Liver (tissue), 9 donors: ENCODE measurements around the gene CCM2L. TPM values are rescaled to one million over a fixed set of nuclear protein-coding genes. Genes with fewer than 3 reads are reported as not detected.

Source experiments
- DNase-seq: peaks from one replicate; pipeline ENCODE4 v3.0.0-alpha.2; 2017; ENCODE audit warnings: low spot score
- H3K27ac ChIP-seq, 2 donors: one replicate each; pipeline ENCODE4 v1.7.0; 2013; ENCODE audit warnings: inconsistent platforms in 2 of 2, low read length in 2 of 2, control low read depth in 1 of 2, low read depth in 1 of 2, mild to moderate bottlenecking in 1 of 2
- H3K27me3 ChIP-seq, 4 donors: one replicate each; pipeline versions ENCODE4 v1.6.1 to v1.7.0; 2013; ENCODE audit warnings: low read length in 3 of 4, inconsistent platforms in 1 of 4, mild to moderate bottlenecking in 1 of 4, moderate library complexity in 1 of 4; ENCODE audit not compliant: control insufficient read depth in 4 of 4, insufficient read depth in 4 of 4
- H3K36me3 ChIP-seq, 4 donors: one replicate each; pipeline versions ENCODE4 v1.6.1 to v1.7.0; 2013; ENCODE audit warnings: low read length in 3 of 4, mild to moderate bottlenecking in 3 of 4, low read depth in 1 of 4, moderate library complexity in 1 of 4; ENCODE audit not compliant: control insufficient read depth in 4 of 4, insufficient read depth in 3 of 4
- H3K4me1 ChIP-seq, 4 donors: one replicate each; pipeline versions ENCODE4 v1.6.1 to v1.7.0; 2013; ENCODE audit warnings: low read length in 3 of 4, mild to moderate bottlenecking in 3 of 4, moderate library complexity in 1 of 4; ENCODE audit not compliant: control insufficient read depth in 4 of 4, insufficient read depth in 4 of 4
- H3K4me3 ChIP-seq, 3 donors: one replicate each; pipeline versions ENCODE4 v1.6.1 to v1.7.0; 2013; ENCODE audit warnings: low read length in 3 of 3, control low read depth in 1 of 3, low read depth in 1 of 3, mild to moderate bottlenecking in 1 of 3
- H3K9ac ChIP-seq, 2 donors: one replicate each; pipeline ENCODE4 v1.7.0; 2013; ENCODE audit warnings: low read length in 2 of 2, mild to moderate bottlenecking in 2 of 2, moderate library complexity in 2 of 2, control low read depth in 1 of 2, low read depth in 1 of 2
- H3K9me3 ChIP-seq, 4 donors: one replicate each; pipeline versions ENCODE4 v1.6.1 to v1.7.0; 2013; ENCODE audit warnings: low read length in 3 of 4; ENCODE audit not compliant: control insufficient read depth in 4 of 4
- ATF3 ChIP-seq: IDR thresholded peaks from 2 replicates; pipeline ENCODE4 v1.6.1; 2016; ENCODE audit warnings: antibody characterized with exemption
- FOXA1 ChIP-seq: IDR thresholded peaks from 2 replicates; pipeline ENCODE4 v1.6.1; 2016; ENCODE audit warnings: antibody characterized with exemption
- FOXA2 ChIP-seq: IDR thresholded peaks from 2 replicates; pipeline ENCODE4 v1.6.1; 2016; ENCODE audit warnings: antibody characterized with exemption
- GABPA ChIP-seq, 2 donors: IDR thresholded peaks in 1 of 2; conservative IDR thresholded peaks in 1 of 2; 2 replicates each; pipeline ENCODE4 v1.6.1; 2016; ENCODE audit warnings: antibody characterized with exemption in 2 of 2, mild to moderate bottlenecking in 1 of 2, moderate library complexity in 1 of 2
- JUND ChIP-seq, 2 donors: IDR thresholded peaks; 2 replicates each; pipeline ENCODE4 v1.6.1; 2016; ENCODE audit warnings: antibody characterized with exemption in 2 of 2
- MAX ChIP-seq: IDR thresholded peaks from 2 replicates; pipeline ENCODE4 v1.6.1; 2016; ENCODE audit warnings: antibody characterized with exemption
- REST ChIP-seq: IDR thresholded peaks from 2 replicates; pipeline ENCODE4 v1.6.1; 2016; ENCODE audit warnings: antibody characterized with exemption, mild to moderate bottlenecking
- RXRA ChIP-seq, 2 donors: IDR thresholded peaks; 2 replicates each; pipeline ENCODE4 v1.6.1; 2017 to 2018; ENCODE audit warnings: antibody characterized with exemption in 2 of 2, mild to moderate bottlenecking in 1 of 2
- SP1 ChIP-seq: IDR thresholded peaks from 2 replicates; pipeline ENCODE4 v1.6.1; 2018; ENCODE audit warnings: antibody characterized with exemption, mild to moderate bottlenecking
- TAF1 ChIP-seq: conservative IDR thresholded peaks from 2 replicates; pipeline ENCODE4 v1.6.1; 2016; ENCODE audit warnings: antibody characterized with exemption, mild to moderate bottlenecking
- YY1 ChIP-seq: IDR thresholded peaks from 2 replicates; pipeline ENCODE4 v1.6.1; 2016; ENCODE audit warnings: antibody characterized with exemption, mild to moderate bottlenecking
- WGBS: extraction: QIAGEN DNeasy Blood & Tissue Kit; methylation state at CpG from one replicate; pipeline ENCODE4 v1.1.7; 2013; 5-methylcytosine and 5-hydroxymethylcytosine counted together
- polyA plus RNA-seq, 2 donors: library from polyadenylated mRNA; stranded (reverse) in 1 of 2; unstranded in 1 of 2; fragments of 200-250 nt in 1 of 2; fragments of >200 nt in 1 of 2; fragmentation: Nextera tagmentation in 1 of 2; extraction: Ambion mirVana in 1 of 2; gene quantifications; one replicate each; pipeline versions ENCODE4 v1.2.1 to v1.2.3, GENCODE V29; 2013 to 2015
- total RNA-seq, 2 donors: library from RNA; depleted of rRNA; stranded (reverse); fragments of >200 nt; gene quantifications; one replicate each; pipeline ENCODE4 v1.2.3, GENCODE V29; 2014
- TF ChIP-seq, protein P1 (sequence below): fragments of 150-350 bp; IDR thresholded peaks from 2 replicates; pipeline ENCODE4 v1.5.1; 2017; ENCODE audit warnings: improper control_type of control experiment, low read depth, low read length; ENCODE audit not compliant: missing input control
- donor health status: healthy.
- donor health status: healthy.
- donor health status: healthy.
- donor health status: healthy.
- donor health status: healthy.

CCM2L gene
- total and polyA plus RNA-seq, 4 donors: 0.31 to 2.1 (median 1.2) TPM

- H3K9me3 ChIP-seq: no peaks in the 10 kb centered on the region
- 42% methylated on average over 4 of the region's 4 CpGs for WGBS
- H3K9ac ChIP-seq: no peak overlapping the region
- no peak overlapping the region for H3K27ac ChIP-seq
- TF ChIP-seq FOXA2 (no peak), TAF1 (no peak), JUND (IDR thresholded peaks at IDR 0.05) (no peak), YY1 (no peak), ATF3 (no peak), SP1 (no peak), FOXA1 (no peak), MAX (no peak), RXRA (IDR thresholded peaks at IDR 0.05) (no peak)
- TF ChIP-seq, protein P1, sequence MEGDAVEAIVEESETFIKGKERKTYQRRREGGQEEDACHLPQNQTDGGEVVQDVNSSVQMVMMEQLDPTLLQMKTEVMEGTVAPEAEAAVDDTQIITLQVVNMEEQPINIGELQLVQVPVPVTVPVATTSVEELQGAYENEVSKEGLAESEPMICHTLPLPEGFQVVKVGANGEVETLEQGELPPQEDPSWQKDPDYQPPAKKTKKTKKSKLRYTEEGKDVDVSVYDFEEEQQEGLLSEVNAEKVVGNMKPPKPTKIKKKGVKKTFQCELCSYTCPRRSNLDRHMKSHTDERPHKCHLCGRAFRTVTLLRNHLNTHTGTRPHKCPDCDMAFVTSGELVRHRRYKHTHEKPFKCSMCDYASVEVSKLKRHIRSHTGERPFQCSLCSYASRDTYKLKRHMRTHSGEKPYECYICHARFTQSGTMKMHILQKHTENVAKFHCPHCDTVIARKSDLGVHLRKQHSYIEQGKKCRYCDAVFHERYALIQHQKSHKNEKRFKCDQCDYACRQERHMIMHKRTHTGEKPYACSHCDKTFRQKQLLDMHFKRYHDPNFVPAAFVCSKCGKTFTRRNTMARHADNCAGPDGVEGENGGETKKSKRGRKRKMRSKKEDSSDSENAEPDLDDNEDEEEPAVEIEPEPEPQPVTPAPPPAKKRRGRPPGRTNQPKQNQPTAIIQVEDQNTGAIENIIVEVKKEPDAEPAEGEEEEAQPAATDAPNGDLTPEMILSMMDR: no peak
- H3K4me1 ChIP-seq: peaks cover under 1 to 9% (median 4%) of the 10 kb centered on the region in 4 donors
- H3K4me3 ChIP-seq: no peak overlapping the region
- DNase-seq: no peak
- no peaks in the 10 kb centered on the region for H3K36me3 ChIP-seq
- peaks cover 0 to 4% (median 1%) of the 10 kb centered on the region in 4 donors for H3K27me3 ChIP-seq
These were observed 26.0 kb downstream of the CCM2L start for GRCh38 chr20:32036252-32036651.

GRCh38 chr20:32036716-32037485, 26.7 kb downstream of the CCM2L start:
- 54% methylated on average over 10 of the region's 10 CpGs for WGBS
- no peak overlapping the region for H3K27ac ChIP-seq
- peaks cover 0 to 4% (median 1%) of the 10 kb centered on the region in 4 donors for H3K27me3 ChIP-seq
- TF ChIP-seq TAF1: no peak
- no peak for TF ChIP-seq GABPA (IDR thresholded peaks at IDR 0.05 in 1 of 2, conservative IDR thresholded peaks at IDR 0.05 in 1 of 2)
- TF ChIP-seq MAX: no peak
- no peak for TF ChIP-seq YY1
- TF ChIP-seq FOXA2: no peak
- no peak for TF ChIP-seq REST
- no peak for TF ChIP-seq FOXA1
- H3K4me3 ChIP-seq: no peak overlapping the region
- H3K4me1 ChIP-seq: peaks cover 0 to 2% (median under 1%) of the 10 kb centered on the region in 4 donors
- no peak overlapping the region for H3K9ac ChIP-seq
- no peaks in the 10 kb centered on the region for H3K36me3 ChIP-seq
- DNase-seq: no peak
- H3K9me3 ChIP-seq: no peaks in the 10 kb centered on the region
